ENCODE data around the gene ROR2.
"Not testable (repeated sequence)": the region's sequence is repeated elsewhere in the genome, so short reads cannot be mapped to it uniquely, and the experiment has no call there.

Gene ROR2

GRCh38 chr9:91923145-91923544 is 26.9 kb downstream of the ROR2 start:
- DNase-seq (ENCODE audit: low spot score): no peak

GRCh38 chr9:91921371-91921770 is 28.7 kb downstream of the ROR2 start:
- DNase-seq (ENCODE audit: low spot score): no peak

- DNase-seq (ENCODE audit: low spot score): no peak
Observed at GRCh38 chr9:91920630-91921350, 29.2 kb downstream of the ROR2 start.

- DNase-seq (ENCODE audit: low spot score): no peak
Observed at GRCh38 chr9:91919621-91920020, 30.4 kb downstream of the ROR2 start.

GRCh38 chr9:91917436-91917835 is 32.6 kb downstream of the ROR2 start:
- DNase-seq (ENCODE audit: low spot score): no peak

- DNase-seq (ENCODE audit: low spot score): no peak
Observed at GRCh38 chr9:91915524-91916263, 34.3 kb downstream of the ROR2 start.

- DNase-seq (ENCODE audit: low spot score): no peak
Observed at GRCh38 chr9:91914937-91915336, 35.1 kb downstream of the ROR2 start.

GRCh38 chr9:91914404-91914803 is 35.6 kb downstream of the ROR2 start:
- no peak for DNase-seq (ENCODE audit: low spot score)

GRCh38 chr9:91913986-91914385 is 36.0 kb downstream of the ROR2 start:
- no peak for DNase-seq (ENCODE audit: low spot score)

- no peak for DNase-seq (ENCODE audit: low spot score)
Observed at GRCh38 chr9:91913096-91913495, 36.9 kb downstream of the ROR2 start.

GRCh38 chr9:91911657-91912056 is 38.4 kb downstream of the ROR2 start:
- no peak for DNase-seq (ENCODE audit: low spot score)

GRCh38 chr9:91909256-91909655 is 40.8 kb downstream of the ROR2 start:
- DNase-seq (ENCODE audit: low spot score): not testable (repeated sequence)

- DNase-seq (ENCODE audit: low spot score): no peak
Observed at GRCh38 chr9:91908746-91909145, 41.3 kb downstream of the ROR2 start.

- no peak for DNase-seq (ENCODE audit: low spot score)
Observed at GRCh38 chr9:91908293-91908623, 41.8 kb downstream of the ROR2 start.

GRCh38 chr9:91907484-91908292 is 42.3 kb downstream of the ROR2 start:
- DNase-seq (ENCODE audit: low spot score): no peak

GRCh38 chr9:91905991-91906469 is 44.0 kb downstream of the ROR2 start:
- no peak for DNase-seq (ENCODE audit: low spot score)

GRCh38 chr9:91905237-91905650 is 44.8 kb downstream of the ROR2 start:
- DNase-seq (ENCODE audit: low spot score): no peak

GRCh38 chr9:91904588-91905236 is 45.3 kb downstream of the ROR2 start:
- no peak for DNase-seq (ENCODE audit: low spot score)

GRCh38 chr9:91903126-91903911 is 46.7 kb downstream of the ROR2 start:
- DNase-seq (ENCODE audit: low spot score): no peak

GRCh38 chr9:91902475-91903125 is 47.4 kb downstream of the ROR2 start:
- no peak for DNase-seq (ENCODE audit: low spot score)

GRCh38 chr9:91900797-91901177 is 49.2 kb downstream of the ROR2 start:
- DNase-seq (ENCODE audit: low spot score): no peak

Measured in hepatic stellate cell (primary cell).